Karpas-422 (cell line): ENCODE results near the gene RETREG3. TPM values are rescaled to one million over a fixed set of nuclear protein-coding genes. Genes with fewer than 3 reads are reported as not detected.
"Not testable (repeated sequence)": the region's sequence is repeated elsewhere in the genome, so short reads cannot be mapped to it uniquely, and the experiment has no call there.

Experiments used
- DNase-seq: peaks from one replicate; pipeline ENCODE4 v3.0.0-alpha.2; 2015
- H2AFZ ChIP-seq: fragments of 200-600 bp; sonication (generic); 2 replicates; pipeline ENCODE4 v1.6.1; 2014; ENCODE audit warnings: antibody characterized with exemption, low read length, mixed read lengths
- H3K27ac ChIP-seq: fragments of 200-600 bp; sonication (generic); 2 replicates; pipeline ENCODE4 v1.5.1; 2014; ENCODE audit warnings: mild to moderate bottlenecking, low read length, moderate library complexity
- H3K27me3 ChIP-seq: fragments of 200-600 bp; sonication (generic); 2 replicates; pipeline ENCODE4 v1.6.1; 2014; ENCODE audit warnings: low read length, mixed read lengths
- H3K36me3 ChIP-seq: fragments of 200-600 bp; sonication (generic); 2 replicates; pipeline ENCODE4 v1.6.1; 2014; ENCODE audit warnings: low read length, mixed read lengths; ENCODE audit not compliant: insufficient read depth
- H3K4me1 ChIP-seq: fragments of 200-600 bp; sonication (generic); 2 replicates; pipeline ENCODE4 v1.6.1; 2014; ENCODE audit warnings: mild to moderate bottlenecking, low read length, mixed read lengths
- H3K4me2 ChIP-seq: fragments of 200-600 bp; sonication (generic); 2 replicates; pipeline ENCODE4 v1.6.1; 2014; ENCODE audit warnings: low read length, low read depth, mild to moderate bottlenecking; ENCODE audit not compliant: poor library complexity, severe bottlenecking
- H3K4me3 ChIP-seq: fragments of 200-600 bp; sonication (generic); 2 replicates; pipeline ENCODE4 v1.5.1; 2014; ENCODE audit warnings: mild to moderate bottlenecking, antibody characterized with exemption, low read length, mixed read lengths
- H3K79me2 ChIP-seq: fragments of 200-600 bp; sonication (generic); 2 replicates; pipeline ENCODE4 v1.6.1; 2014; ENCODE audit warnings: mild to moderate bottlenecking, low read length, mixed read lengths
- H3K9ac ChIP-seq: fragments of 200-600 bp; sonication (generic); 2 replicates; pipeline ENCODE4 v1.6.0; 2014; ENCODE audit warnings: low read length
- H3K9me2 ChIP-seq: fragments of 200-600 bp; sonication (generic), shearing (Covaris generic); replicated peaks from 2 replicates; pipeline ENCODE4 v1.6.0; 2014; ENCODE audit warnings: mild to moderate bottlenecking, low read length, moderate library complexity; ENCODE audit not compliant: insufficient read depth
- H3K9me3 ChIP-seq: fragments of 300-700, 200-600 bp; sonication (generic); 2 replicates; pipeline ENCODE4 v1.6.1; 2014; ENCODE audit warnings: low read length, mixed read lengths
- H4K20me1 ChIP-seq: fragments of 200-600 bp; sonication (generic); 2 replicates; pipeline ENCODE4 v1.6.1; 2014; ENCODE audit warnings: mild to moderate bottlenecking, antibody characterized with exemption, low read length, low read depth; ENCODE audit not compliant: insufficient read depth
- total RNA-seq: library from RNA; depleted of rRNA; stranded (reverse); fragments of >200 nt; shearing (Covaris generic); gene quantifications from 2 replicates; pipeline ENCODE4 v1.2.3, GENCODE V29; 2014; ENCODE audit warnings: low replicate concordance

The RETREG3 gene
- total RNA-seq, 1 experiment from 2014 or later, result 39.5 TPM

DNA sequence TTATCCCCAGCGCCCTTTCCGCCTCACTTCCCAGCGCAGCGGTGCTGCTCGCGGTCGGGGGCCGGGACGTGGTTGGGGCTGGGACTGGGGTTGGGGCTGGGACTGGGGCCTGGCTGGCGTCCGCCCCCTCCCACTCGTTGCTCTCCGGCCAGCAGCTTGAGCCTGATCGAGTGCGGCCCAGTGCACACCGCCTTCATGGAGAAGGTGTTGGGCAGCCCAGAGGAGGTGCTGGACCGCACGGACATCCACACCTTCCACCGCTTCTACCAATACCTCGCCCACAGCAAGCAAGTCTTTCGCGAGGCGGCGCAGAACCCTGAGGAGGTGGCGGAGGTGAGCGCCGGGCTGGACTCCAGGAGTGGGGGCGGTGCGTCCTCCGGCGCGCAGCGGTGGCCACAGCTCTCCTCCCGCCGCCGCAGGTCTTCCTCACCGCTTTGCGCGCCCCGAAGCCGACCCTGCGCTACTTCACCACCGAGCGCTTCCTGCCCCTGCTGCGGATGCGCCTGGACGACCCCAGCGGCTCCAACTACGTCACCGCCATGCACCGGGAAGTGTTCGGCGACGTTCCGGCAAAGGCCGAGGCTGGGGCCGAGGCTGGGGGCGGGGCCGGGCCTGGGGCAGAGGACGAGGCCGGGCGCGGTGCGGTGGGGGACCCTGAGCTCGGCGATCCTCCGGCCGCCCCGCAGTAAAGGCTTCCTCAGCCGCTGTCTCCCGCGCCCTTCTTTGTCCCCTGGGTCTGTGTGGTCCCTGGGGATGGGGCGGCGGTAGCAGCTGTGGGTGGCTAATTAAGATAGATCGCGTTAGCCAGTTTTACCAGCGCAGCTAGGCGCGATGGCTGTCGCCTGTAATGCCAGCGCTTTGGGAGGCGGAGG, 54.7 kb downstream of the RETREG3 start:
- H3K4me1 ChIP-seq, result peaks cover 22% of the 10 kb centered on the region
- peaks cover 7% of the 10 kb centered on the region for H3K79me2 ChIP-seq
- no peaks in the 10 kb centered on the region for H4K20me1 ChIP-seq
- H3K9me3 ChIP-seq, result no peaks in the 10 kb centered on the region
- H3K36me3 ChIP-seq, result no peaks in the 10 kb centered on the region
- H3K4me3 ChIP-seq, result peak overlapping the region; percentile 83
- H2AFZ ChIP-seq, result peak overlapping the region; percentile 81
- H3K27ac ChIP-seq, result peak overlapping the region; percentile 66
- no peaks in the 10 kb centered on the region for H3K9me2 ChIP-seq
- H3K9ac ChIP-seq, result peak overlapping the region; percentile 89
- no peaks in the 10 kb centered on the region for H3K27me3 ChIP-seq
- peak; percentile 96 for DNase-seq
- peak overlapping the region; percentile 89 for H3K4me2 ChIP-seq

DNA sequence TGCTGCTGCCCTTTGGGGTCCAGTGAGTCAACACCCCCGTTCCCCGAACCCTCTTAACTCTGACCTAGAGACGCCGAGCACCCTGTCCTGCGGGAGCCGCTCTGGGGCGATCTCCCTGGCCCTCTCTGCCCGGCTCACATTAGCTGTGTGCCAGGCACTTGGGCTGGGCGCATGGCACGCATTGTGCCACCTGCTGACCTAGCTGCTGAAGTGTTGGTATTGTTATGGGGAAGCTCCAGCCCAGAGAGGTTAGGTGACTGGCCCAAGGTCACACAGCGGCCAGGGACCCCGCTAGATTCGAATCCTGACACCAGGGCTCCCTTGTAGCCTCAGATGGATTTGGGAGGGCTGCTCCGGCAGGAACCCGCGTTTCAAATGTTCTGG, 55.3 kb downstream of the RETREG3 start:
- H3K79me2 ChIP-seq, result peaks cover 7% of the 10 kb centered on the region
- H3K9me2 ChIP-seq, result no peaks in the 10 kb centered on the region
- no peaks in the 10 kb centered on the region for H4K20me1 ChIP-seq
- H3K4me3 ChIP-seq, result peak overlapping the region; percentile 83
- H3K4me2 ChIP-seq, result peak overlapping the region; percentile 89
- no peaks in the 10 kb centered on the region for H3K36me3 ChIP-seq
- no peak overlapping the region for H3K27ac ChIP-seq
- no peaks in the 10 kb centered on the region for H3K27me3 ChIP-seq
- DNase-seq, result no peak
- peak overlapping the region; percentile 89 for H3K9ac ChIP-seq
- no peaks in the 10 kb centered on the region for H3K9me3 ChIP-seq
- H2AFZ ChIP-seq, result no peak overlapping the region
- peaks cover 27% of the 10 kb centered on the region for H3K4me1 ChIP-seq

DNA sequence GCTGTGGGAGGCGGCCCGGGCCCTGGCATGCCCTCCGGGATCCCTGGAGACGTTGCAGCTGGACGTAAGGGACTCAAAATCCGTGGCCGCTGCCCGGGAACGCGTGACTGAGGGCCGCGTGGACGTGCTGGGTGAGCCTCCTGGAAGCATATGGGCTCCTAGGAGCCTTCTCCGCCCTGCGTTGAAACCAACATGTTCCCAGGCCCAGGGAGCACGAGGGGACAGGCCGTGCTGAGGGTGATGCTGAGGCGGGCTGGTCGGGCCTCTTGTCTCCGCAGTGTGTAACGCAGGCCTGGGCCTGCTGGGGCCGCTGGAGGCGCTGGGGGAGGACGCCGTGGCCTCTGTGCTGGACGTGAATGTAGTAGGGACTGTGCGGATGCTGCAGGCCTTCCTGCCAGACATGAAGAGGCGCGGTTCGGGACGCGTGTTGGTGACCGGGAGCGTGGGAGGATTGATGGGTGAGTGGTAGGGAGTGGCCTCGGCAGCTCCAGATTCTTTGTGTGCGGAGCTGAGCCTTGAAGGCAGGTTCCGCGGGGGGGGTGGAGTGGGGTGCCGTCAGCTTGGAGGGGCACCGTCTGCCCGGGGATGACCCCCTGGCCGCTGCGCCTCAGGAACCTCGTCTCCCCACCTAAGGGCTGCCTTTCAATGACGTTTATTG, 55.9 kb downstream of the RETREG3 start:
- Histone ChIP-seq H3K4me1 (peaks cover 32% of the 10 kb centered on the region), H3K4me2 (peak overlapping the region; percentile 89), H3K4me3 (peak overlapping the region; percentile 83; the same call in 1 of the 2 replicates), H3K27ac (no peak overlapping the region), H3K27me3 (no peaks in the 10 kb centered on the region), H2AFZ (no peak overlapping the region), H3K9ac (no peak overlapping the region), H3K9me3 (no peaks in the 10 kb centered on the region), H3K79me2 (peaks cover 7% of the 10 kb centered on the region), H4K20me1 (no peaks in the 10 kb centered on the region), H3K9me2 (no peaks in the 10 kb centered on the region), H3K36me3 (no peaks in the 10 kb centered on the region)
- DNase-seq, result no peak

DNA sequence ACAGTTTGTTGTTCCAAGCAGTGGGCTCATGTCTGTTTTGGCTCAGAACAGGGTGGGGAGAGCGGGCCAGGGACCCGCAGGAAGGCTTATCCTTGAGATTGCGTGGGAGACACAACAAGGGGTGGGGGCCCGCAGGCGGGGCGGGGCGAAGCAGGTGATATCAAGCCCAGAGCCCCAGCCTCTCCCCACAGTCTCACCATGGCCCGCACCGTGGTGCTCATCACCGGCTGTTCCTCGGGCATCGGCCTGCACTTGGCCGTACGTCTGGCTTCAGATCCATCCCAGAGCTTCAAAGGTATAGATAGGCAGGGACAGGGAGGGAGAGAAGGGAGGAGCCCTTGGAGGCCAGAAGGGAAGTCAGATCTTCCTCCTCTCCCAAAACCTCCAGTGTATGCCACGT, 56.4 kb downstream of the RETREG3 start, which contains the start of gene HSD17B1:
TSS of gene HSD17B1 (plus strand) at position 188 of the 400 bp plus-strand sequence. CDS start at position 199, 11 bp downstream.
- not testable (repeated sequence) for H3K9me2 ChIP-seq, H3K36me3 ChIP-seq, H3K79me2 ChIP-seq, H3K27ac ChIP-seq, DNase-seq, H4K20me1 ChIP-seq, H3K9me3 ChIP-seq, H3K27me3 ChIP-seq, H2AFZ ChIP-seq
- H3K4me1 ChIP-seq, result peaks cover 36% of the 10 kb centered on the region
- peak within 1 kb of the TSS; percentile 89 for H3K4me2 ChIP-seq
- H3K4me3 ChIP-seq, result peak within 1 kb of the TSS; percentile 83
- H3K9ac ChIP-seq, result peak within 1 kb of the TSS; percentile 89

DNA sequence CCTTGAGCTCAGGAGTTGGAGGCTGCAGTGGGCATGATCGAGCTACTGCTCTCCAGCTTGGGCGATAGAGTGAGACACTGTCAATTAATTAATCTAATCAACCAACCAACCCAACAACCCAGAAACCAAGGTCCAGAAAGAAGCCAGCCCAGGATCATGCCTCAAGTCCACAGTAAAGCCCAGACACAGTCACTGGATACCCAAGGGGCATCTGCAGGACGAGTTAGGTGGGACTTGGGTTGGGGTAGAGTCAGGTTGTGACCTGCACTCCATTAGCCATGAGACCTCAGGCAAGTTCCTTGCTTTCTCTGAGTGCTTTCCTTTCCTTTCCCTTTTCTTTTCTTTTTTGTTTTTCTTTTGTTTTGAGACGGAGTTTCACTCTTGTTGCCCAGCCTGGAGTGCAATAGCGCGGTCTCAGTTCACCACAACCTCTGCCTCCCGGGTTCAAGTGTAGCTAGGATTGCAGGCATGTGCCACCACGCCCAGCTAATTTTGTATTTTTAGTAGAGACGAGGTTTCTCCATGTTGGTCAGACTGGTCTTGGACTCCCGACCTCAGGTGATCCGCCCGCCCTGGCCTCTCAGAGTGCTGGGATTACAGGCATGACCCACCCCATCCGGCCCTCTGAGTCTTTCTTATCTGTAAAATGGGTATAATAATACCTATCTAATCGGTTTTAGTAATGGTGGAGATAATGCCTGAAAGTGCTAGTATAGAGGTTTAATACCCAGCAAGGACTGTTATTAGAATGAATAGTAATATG, 60.0 kb downstream of the RETREG3 start:
- Histone ChIP-seq H2AFZ (no peak overlapping the region; the same call in 1 of the 2 replicates), H3K36me3 (no peaks in the 10 kb centered on the region), H3K9me2 (no peaks in the 10 kb centered on the region), H3K27ac (no peak overlapping the region), H3K9ac (peak overlapping the region; percentile 73), H3K79me2 (0 out of 2 replicates have a peak, but pooled peaks cover under 1% of the 10 kb centered on the region), H3K4me1 (peaks cover 23% of the 10 kb centered on the region), H3K9me3 (no peaks in the 10 kb centered on the region), H4K20me1 (no peaks in the 10 kb centered on the region), H3K4me3 (peak overlapping the region; percentile 68), H3K4me2 (peak overlapping the region; percentile 85), H3K27me3 (no peaks in the 10 kb centered on the region)
- no peak for DNase-seq

DNA sequence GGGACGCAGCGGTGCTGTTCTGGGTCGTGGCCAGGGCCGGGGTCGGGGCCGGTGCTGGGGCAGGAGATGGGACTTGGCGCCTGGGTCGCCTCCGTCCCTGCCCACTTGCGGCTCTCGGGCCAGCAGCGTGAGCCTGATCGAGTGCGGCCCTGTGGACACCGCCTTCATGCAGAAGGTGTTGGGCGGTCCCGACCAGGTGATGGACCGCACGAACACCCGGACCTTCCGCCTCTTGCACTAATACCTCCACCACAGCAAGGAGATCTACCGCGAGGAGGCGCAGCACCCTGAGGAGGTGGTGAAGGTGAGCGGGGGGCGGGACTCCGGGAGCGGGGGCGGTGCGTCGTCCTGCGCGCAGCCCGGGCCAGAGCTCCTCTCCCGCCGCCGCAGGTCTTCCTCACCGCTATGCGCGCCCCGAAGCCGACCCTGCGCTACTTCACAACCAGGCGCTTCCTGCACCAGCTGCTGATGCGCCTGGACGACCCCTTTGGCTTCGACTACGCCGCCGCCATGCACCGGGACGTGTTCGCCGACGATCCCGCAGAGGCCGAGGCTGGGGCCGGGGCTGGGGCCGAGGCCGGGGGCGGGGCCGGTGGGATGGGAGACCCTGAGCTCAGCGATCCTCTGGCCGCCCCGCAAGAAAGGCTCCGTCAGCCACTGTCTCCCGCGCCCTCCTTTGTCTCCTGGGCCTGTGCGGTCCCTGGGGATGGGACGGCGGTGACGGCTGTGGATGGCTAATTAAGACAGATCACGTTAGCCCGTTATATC, 60.9 kb downstream of the RETREG3 start:
- Histone ChIP-seq H2AFZ (peak overlapping the region; percentile 49; the same call in 1 of the 2 replicates), H3K79me2 (no peaks in the 10 kb centered on the region), H4K20me1 (no peaks in the 10 kb centered on the region), H3K36me3 (no peaks in the 10 kb centered on the region), H3K4me3 (peak overlapping the region; percentile 68), H3K27me3 (no peaks in the 10 kb centered on the region), H3K4me1 (peaks cover 15% of the 10 kb centered on the region), H3K9me2 (no peaks in the 10 kb centered on the region), H3K9me3 (no peaks in the 10 kb centered on the region), H3K27ac (no peak overlapping the region), H3K4me2 (peak overlapping the region; percentile 85), H3K9ac (peak overlapping the region; percentile 73)
- peak; percentile 96 for DNase-seq

DNA sequence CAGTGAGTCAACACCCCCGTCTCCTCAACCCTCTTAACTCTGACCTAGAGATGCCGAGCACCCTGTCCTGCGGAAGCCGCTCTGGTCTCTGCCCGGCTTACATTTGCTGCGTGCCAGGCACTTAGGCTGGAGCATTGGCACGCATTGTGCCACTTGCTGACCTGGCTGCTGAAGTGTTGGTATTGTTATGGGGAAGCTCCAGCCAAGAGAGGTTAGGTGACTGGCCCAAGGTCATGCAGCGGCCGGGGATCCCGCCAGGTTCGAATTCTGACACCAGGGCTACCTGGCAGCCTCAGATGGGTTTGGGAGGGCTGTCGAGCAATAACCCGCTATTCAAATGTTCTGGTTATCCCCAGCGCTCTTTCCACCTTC, 61.5 kb downstream of the RETREG3 start:
- Histone ChIP-seq H3K27me3 (no peaks in the 10 kb centered on the region), H2AFZ (no peak overlapping the region), H3K79me2 (no peaks in the 10 kb centered on the region), H3K4me2 (peak overlapping the region; percentile 85), H3K9ac (peak overlapping the region; percentile 73), H3K9me2 (no peaks in the 10 kb centered on the region), H4K20me1 (no peaks in the 10 kb centered on the region), H3K9me3 (no peaks in the 10 kb centered on the region), H3K36me3 (no peaks in the 10 kb centered on the region), H3K27ac (no peak overlapping the region), H3K4me3 (peak overlapping the region; percentile 68; the same call in 1 of the 2 replicates), H3K4me1 (peaks cover 15% of the 10 kb centered on the region)
- no peak for DNase-seq
